HuH-7 (cell line): ENCODE data around the gene PITPNC1.
"Not testable (repeated sequence)": the region's sequence is repeated elsewhere in the genome, so short reads cannot be mapped to it uniquely, and the experiment has no call there.

ENCODE experiments used
- DNase-seq: peaks from one replicate; pipeline ENCODE4 v3.0.0; 2011; ENCODE audit warnings: low spot score

PITPNC1 gene

DNA sequence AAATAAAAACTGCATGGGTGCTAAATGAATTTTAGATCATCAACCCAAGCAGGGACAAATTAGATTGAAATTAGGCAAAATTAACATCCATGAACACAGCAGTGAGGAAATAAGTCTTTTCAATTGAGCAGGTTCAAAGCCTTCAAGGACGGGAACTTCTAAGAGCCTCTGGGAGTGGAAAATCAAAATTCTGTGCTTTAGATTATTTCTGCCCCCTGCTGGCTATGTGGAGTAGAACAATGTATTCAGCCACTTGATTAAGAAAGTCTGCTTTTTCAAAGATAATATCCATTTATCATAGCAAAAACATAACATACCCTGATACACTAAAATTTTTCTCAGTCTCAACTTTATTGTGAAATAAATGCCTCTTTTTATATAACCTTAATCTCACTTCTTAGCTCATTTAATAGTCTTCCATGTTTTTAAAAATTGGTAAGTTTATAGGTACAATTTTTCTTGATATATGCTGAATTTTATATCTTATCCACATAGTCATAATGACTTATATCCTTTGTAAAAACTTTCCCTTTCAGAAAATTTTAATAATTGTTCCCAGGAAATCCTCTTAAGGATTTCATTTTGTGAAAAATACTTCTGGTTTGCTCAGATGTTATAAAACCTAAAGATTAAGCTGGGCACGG lies 312.6 kb downstream of the PITPNC1 start:
- peak; percentile 54 for DNase-seq

DNA sequence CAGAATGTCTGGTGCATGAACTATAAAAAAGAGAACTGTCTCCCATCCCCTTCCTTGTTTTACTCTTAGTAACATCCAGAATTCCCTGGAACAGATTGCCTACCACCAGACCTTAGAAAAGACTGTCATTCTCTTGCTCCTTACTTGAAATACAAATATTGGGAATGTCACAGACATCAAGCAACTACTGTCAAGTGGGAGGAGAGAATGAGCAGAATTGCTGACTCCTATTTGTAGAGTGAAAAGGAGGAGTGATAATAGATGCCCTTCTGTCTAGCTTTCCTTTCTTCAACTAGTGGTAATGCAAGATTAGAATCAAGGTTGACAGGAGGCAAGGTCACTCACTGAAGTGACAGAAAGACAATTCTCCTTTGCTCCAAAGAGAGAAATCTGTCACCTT lies 316.7 kb downstream of the PITPNC1 start:
- no peak for DNase-seq

DNA sequence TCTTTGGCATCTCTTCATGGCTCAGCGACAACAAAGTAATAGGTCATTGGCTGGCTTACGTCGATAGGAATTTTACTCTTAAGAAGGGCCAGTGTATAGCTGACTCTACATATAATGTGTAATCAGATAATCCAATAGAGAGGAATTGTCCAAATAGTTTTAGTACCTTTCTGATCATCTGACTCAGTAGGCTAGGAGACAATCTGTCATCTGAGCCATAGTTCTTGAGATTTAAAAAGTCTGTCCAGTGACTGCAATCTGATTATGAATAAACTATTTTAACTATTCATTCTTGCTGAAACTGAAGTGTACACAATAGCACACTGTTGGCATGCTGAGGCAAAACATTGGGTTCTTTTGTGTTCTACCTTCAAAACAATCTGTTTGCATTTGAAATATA lies 319.3 kb downstream of the PITPNC1 start:
- no peak for DNase-seq

- no peak for DNase-seq
Observed at GRCh38 chr17:67696853-67697498, 319.9 kb downstream of the PITPNC1 start.

DNA sequence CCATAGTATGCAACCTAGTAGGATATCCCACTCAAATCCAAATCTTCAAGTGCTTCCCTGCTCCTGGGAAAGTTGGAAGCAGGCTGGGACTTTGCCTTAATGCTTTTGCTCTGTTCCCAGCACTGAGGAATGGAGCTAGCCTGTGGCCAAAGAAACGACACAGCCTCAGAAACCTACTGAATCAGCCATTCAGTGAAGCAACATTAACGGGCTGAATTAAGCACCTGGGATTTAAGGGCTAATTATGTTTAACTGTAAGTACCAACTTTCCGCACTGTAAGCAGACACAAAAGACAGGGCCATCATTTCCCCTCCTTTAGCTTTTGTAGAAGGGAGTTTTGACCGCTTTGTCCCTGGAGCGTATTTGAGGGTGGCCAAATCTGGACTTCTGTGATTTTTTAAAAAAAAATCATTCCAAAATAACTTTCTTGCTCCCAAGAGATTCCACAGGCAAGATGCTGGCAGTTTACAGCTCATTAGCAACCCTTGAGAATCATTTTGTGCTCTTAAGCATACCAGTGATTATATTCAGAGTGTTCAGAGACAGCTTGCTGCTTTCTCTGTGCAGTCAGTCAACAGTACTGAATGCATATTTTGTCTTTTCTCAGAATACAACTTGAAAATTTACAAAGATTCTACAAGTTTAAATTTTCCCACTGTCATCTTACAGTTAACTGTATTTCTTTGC lies 323.1 kb downstream of the PITPNC1 start:
- no peak for DNase-seq

DNA sequence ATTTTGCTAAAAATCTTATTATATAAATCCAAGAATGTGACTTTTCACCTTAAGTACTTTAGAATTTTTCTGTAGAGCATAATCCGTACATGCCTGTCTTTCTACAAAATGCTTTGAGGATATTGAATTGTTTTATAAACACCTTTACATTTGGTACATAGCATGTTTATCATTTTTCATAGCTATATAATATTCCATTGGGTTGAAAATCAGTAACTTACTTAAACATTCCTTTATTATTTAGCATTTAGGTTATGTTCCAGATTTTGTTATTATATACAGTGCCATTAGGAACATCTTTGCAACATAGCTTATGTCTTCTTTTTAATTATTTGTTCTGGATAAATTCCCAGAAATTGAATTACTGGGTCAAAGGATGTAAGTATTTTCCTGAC lies 323.6 kb downstream of the PITPNC1 start:
- DNase-seq, result no peak

DNA sequence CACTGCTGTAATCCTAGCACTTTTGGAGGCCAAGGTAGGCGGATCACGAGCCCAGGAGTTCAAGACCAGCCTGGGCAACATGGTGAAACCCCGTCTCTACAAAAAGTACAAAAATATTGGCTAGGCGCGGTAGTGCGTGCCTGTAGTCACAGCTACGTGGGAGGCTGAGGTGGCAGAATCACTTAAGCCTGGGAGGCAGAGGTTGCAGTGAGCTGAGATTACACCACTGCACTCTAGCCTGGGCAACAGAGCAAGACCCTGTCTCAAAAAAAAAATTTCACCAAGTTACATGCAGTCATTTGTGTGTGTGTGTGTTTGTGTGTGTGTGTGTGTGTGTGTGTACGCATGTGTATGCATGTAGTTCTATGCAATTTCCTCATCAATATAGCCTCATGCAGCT lies 325.8 kb downstream of the PITPNC1 start:
- DNase-seq, result not testable (repeated sequence)

- no peak for DNase-seq
Observed at GRCh38 chr17:67707442-67707841, 330.4 kb downstream of the PITPNC1 start.

- DNase-seq, result no peak
Observed at GRCh38 chr17:67708378-67708777, 331.3 kb downstream of the PITPNC1 start.

DNA sequence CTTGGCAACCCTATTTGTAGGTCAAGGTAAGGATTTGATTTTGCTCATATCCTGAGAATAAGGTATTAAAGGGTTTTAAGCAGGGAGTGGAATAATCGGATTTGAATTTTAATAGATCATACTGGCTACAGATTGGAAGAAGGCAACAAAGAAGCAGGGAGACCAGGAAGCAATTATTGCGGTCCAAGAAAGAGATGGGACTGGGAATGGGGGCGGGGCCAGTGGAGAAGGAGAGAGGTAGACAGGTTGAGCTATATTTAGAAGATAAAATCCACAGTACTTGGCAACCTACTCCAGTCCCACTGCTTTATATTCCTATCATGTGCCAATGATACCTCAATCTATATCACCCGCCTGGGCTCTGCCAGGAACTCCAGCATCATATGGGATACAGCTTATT lies 334.8 kb downstream of the PITPNC1 start:
- DNase-seq, result no peak

DNA sequence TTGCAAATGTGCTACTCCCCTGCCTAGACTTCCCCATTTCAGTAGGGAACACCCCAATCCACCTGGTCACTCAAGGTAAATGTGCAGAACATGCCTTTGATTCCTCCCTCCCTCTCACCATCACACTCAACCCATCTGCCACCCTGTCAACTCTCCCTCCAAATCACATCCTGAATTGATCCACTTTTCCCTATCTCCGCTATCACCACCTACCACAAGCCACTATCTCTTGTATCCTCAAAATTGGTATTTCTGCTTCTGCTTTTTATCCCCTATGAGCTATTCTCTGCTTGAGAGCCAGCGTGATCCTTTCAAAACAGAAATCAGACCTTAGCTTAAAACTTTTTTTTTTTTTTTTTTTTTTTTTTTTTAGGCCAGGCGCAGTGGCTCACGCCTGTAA lies 335.3 kb downstream of the PITPNC1 start:
- no peak for DNase-seq

- DNase-seq, result no peak
Observed at GRCh38 chr17:67713169-67713568, 336.1 kb downstream of the PITPNC1 start.

- no peak for DNase-seq
Observed at GRCh38 chr17:67716405-67716798, 339.3 kb downstream of the PITPNC1 start.

GRCh38 chr17:67717192-67717623 lies 340.1 kb downstream of the PITPNC1 start:
- DNase-seq, result no peak

DNA sequence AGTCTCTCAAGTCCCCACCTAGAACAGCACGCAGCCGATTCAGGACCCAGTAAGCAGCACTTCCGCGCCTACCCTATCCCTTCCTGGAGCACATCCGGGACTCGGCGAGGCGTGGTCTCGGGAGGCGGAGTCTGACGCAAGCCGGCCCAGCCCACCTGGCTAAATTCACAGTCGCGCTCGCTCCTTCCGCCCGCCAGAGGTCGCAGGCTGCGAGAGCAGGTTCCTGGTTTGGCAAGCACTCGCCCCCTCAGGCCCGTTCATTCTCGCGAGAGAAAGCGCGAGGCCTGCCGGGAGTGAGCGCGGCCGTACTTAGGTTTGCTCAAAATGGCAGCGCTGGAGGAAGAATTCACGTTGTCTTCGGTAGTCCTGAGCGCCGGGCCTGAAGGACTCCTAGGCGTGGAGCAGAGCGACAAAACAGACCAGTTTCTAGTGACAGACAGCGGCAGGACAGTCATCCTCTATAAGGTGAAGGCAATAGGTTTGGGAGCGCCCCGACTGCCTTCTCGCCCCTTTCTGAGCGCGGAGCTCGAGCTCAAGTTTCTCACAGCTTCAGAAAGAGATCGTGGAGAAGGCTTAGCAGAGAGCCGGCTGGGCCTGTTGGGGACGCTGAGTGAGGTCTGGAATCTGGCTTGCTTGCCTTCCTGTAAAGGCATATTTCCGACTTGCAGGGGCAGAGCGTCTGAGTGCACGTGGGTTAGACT lies 340.7 kb downstream of the PITPNC1 start, which contains the start of gene NOL11:
TSS of gene NOL11 (plus strand) at position 313 of the 701 bp plus-strand sequence. CDS start at position 325, 12 bp downstream.
- peak; percentile 90 for DNase-seq

DNA sequence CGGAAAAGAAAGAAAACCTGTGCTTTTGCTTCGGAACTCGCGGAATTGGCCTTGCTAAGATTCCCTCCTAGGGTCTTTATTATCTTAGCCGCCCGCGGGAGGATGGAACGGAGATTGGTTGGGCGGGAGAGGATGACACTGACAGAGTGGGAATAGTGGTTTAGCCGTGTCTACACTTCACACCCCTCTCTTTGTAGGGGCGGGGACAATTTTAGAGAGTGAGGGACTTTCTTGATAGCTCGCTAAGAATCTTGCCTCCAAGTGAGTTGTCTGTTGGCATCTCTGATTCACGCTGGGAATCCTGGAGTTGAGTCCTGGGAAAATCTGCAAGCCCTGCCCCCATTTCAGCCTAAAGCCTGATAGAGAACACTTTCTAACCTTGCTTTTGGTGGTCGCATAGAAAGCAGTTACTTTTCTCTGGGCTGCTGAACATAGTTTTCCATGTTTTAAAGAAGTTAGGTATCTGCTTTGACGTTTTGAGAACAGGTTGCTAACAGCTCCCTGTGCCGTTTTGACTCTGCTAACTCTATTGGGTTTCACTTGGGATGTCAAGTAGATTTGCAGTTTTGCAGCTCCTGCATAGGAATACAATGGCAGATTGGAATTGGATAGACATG lies 341.4 kb downstream of the PITPNC1 start:
- DNase-seq, result no peak

GRCh38 chr17:67725373-67725791 lies 348.3 kb downstream of the PITPNC1 start:
- no peak for DNase-seq

- DNase-seq, result no peak
Observed at GRCh38 chr17:67725807-67726206, 348.7 kb downstream of the PITPNC1 start.

GRCh38 chr17:67727152-67728039 lies 350.3 kb downstream of the PITPNC1 start:
- not testable (repeated sequence) for DNase-seq

- no peak for DNase-seq
Observed at GRCh38 chr17:67729903-67730302, 352.8 kb downstream of the PITPNC1 start.

DNA sequence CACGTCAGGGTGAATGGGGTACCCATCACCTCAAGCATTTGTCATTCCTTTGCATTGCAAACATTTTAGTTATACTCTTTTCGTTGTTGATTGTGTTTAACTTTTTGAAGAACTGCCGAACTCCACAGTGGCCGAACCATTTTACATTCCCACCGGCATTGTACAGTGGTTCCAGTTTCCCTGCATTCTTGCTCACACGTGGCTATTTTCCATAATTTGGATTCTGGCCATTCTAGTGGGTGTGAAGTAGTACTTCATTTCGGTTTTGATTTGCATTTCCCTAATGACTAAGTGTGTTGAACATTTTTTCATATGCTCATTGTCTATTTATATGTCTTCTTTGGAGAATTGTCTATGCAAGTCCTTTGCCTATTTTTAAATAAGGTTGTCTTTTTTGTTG lies 353.6 kb downstream of the PITPNC1 start:
- DNase-seq, result no peak
